ENCODE data around the gene AADAT. TPM values are rescaled to one million over a fixed set of nuclear protein-coding genes. Genes with fewer than 3 reads are reported as not detected.
"Not testable (repeated sequence)": the region's sequence is repeated elsewhere in the genome, so short reads cannot be mapped to it uniquely, and the experiment has no call there.

AADAT gene
- total RNA-seq: 1.6 TPM
- long read RNA-seq, partial matches to known transcripts: 0 of 1 reads
- long read RNA-seq, other reads (novel, unspliced or antisense): 1 of 1 reads

DNA sequence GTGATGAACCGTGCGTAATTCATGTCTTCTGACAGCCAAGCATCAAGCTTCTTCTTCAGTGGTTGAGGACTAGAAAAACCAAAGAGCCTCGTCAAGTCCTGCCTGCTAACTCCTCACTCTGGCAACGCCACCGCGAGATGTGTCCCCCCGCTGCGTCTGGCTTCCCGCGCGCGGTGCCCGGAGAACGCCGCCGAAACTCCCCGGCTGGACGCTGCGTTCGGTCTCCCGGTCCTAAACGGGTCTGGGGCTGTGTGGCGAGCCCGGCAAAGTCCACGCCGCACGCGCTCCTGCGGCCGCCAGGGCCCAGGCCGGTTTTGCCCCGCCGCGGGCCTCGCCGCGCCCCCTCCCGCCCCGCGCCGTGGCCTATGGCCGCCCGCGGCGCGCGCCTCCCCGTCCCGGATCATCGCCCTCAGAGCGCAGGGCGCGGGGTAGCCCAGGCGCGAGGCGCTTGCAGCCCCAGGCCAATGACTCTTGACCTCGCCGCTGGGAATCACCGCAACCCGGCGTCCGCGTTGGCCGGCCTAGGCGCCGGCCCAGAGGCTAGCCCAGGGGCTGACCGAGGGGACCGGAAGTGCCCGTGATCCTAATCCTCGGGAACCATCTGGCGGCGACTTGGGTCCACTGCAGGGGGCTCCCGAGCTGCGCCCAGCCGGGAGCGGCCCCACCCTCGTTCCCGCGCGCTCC is at the start of gene AADAT:
TSS of gene AADAT (minus strand) at position 289 of the 684 bp plus-strand sequence. CDS start at position 23, 266 bp downstream.
- intact Hi-C loops (cut with DNase I): no loop called here
- ATAC-seq (ENCODE audit: poor library complexity) (peak; percentile 98), DNase-seq (peak; percentile 84)

DNA sequence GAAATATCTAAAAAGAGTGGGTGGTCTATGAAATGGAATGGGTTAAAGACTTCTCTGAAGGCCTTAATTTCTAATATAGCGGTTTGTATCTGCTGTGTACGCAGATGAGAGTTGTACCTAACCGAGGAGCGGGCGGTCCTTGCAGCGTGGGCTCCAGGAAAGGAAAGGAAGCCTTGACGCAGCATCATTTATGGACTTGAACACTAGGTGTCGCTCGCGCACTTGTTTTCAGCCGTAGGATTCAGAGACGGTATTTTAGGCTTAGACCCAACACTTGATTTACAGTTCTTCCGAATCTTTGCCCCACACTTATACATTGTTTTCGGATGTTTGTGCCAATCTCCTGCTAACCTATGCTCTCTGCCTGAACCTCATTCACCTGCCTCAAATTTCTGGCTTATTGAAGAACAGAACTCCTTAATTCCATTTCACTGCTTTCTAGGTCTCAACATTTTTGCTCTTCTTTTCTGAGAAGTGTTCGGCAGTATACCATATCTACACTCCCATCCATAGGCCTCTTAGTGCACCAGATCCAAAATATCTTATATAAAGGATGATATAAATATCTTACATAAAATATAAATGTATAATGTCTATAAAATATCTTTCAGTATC is 48.9 kb upstream of the AADAT start:
- DNase-seq: peak; percentile 69
- intact Hi-C loops (cut with DNase I): no loop called here
- ATAC-seq (ENCODE audit: poor library complexity): peak; percentile 80

GRCh38 chr4:170137927-170138326 is 48.2 kb upstream of the AADAT start:
- intact Hi-C loops (cut with DNase I): no loop called here
- ATAC-seq (ENCODE audit: poor library complexity) (no peak), DNase-seq (no peak)

DNA sequence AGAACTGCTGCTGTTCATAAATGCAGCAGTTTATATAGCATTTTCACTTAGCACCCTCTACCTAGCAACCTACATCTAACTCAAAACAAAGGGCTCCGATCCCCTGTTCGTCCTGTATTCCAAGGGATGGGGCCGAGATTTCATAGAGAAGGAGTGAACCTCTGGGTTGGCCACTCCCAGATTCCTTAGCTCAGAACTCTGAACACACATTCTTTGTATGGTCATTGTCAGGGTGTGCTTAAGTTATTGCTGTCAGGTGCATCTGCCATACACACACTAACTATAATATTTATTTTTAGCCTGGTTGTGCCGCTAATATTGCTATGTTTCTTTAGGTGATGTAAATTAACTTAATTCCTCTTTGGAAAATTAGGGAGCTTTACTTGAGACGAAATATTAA is 47.7 kb upstream of the AADAT start:
- ATAC-seq (ENCODE audit: poor library complexity): no peak
- intact Hi-C loops (cut with DNase I): no loop called here
- DNase-seq: no peak

- no peak for DNase-seq
- no peak for ATAC-seq (ENCODE audit: poor library complexity)
- intact Hi-C loops (cut with DNase I): no loop called here
Measured at GRCh38 chr4:170134821-170135220, 45.1 kb upstream of the AADAT start.

GRCh38 chr4:170128219-170128804 is 38.6 kb upstream of the AADAT start:
- ATAC-seq (ENCODE audit: poor library complexity) (no peak), DNase-seq (no peak)
- intact Hi-C loops (cut with DNase I): no loop called here

GRCh38 chr4:170127758-170128157 is 38.0 kb upstream of the AADAT start:
- DNase-seq (no peak), ATAC-seq (ENCODE audit: poor library complexity) (no peak)
- intact Hi-C loops (cut with DNase I): no loop called here

GRCh38 chr4:170124406-170124805 is 34.6 kb upstream of the AADAT start:
- intact Hi-C loops (cut with DNase I): no loop called here
- DNase-seq: no peak
- ATAC-seq (ENCODE audit: poor library complexity): no peak

GRCh38 chr4:170122252-170122651 is 32.5 kb upstream of the AADAT start:
- ATAC-seq (ENCODE audit: poor library complexity) (no peak), DNase-seq (no peak)
- intact Hi-C loops (cut with DNase I): no loop called here

DNA sequence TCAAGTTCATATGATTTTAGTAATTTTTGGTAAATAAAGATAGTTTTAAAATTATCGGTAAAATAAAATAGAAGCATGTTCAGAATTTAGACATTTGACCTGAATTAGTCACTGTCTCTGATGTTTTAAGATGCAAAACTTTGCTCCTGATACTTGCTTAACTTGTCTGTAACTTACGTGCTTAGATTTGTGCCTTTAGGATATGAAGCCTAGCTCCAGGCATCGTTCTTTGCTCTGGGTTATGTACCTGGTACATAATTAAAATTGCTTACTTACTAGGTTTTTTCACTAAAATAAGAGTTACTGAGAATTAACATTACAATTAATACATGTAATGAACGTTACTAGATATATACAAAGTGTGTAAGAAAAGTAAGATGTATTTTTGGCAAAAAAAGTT is 24.9 kb upstream of the AADAT start:
- intact Hi-C loops (cut with DNase I): no loop called here
- DNase-seq: no peak
- ATAC-seq (ENCODE audit: poor library complexity): no peak

DNA sequence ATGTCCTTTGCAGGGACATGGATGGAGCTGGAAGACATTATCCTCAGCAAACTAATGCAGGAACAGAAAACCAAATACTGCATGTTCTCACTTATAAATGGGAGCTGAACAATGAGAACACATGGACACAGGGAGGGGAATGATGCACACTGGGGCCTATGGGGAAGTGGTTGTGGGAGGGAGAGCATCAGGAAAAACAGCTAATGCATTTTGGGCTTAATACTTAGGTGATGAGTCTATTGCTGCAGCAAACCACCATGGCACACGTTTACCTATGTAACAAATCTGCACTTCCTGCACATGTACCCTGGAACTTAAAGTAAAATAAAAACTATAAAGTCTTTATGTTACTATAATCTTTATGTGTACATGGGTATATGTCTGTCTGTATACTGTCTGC is 24.4 kb upstream of the AADAT start:
- intact Hi-C loops (cut with DNase I); DNase-seq; ATAC-seq (ENCODE audit: poor library complexity): not testable (repeated sequence)

DNA sequence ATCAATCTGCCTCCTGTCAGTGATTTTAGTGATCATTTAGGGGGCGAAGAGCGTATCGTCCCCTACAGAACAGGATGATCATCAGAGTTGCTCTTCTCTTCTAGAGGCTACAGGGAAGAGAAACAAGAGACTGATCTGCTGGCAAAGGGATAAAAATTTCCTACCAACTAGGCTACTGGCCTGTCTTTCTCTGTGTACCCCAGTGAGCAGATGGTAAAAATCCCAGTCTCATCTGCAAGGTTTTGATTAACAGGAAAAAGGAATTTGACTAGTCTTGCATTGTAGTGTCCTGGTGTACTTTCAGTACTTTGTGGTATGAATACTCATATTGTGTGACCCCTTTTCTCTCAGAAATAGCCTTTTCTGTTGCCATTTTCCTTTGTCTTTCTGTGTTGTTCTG is 21.8 kb upstream of the AADAT start:
- DNase-seq: no peak
- intact Hi-C loops (cut with DNase I): no loop called here
- ATAC-seq (ENCODE audit: poor library complexity): no peak

DNA sequence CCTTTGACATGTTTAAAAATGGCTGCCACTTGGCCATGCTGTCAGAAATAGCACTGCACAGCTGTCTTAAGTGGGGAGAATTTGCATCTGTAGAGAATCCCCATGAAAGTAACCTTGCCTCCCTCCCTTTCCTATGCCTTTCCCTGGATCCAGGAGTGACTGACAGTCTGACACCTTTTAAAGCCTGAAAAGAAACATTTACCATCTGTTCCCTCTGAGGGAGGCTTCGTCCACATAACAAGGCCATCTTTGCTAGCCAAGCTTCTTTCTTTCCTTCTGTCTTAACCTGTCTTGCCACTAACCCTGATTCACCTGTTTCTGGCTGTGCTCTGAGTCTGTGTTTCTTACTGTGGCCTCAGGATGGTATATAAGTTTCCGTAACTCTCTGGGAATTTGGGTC is 21.3 kb upstream of the AADAT start:
- ATAC-seq (ENCODE audit: poor library complexity) (no peak), DNase-seq (no peak)
- intact Hi-C loops (cut with DNase I): no loop called here

DNA sequence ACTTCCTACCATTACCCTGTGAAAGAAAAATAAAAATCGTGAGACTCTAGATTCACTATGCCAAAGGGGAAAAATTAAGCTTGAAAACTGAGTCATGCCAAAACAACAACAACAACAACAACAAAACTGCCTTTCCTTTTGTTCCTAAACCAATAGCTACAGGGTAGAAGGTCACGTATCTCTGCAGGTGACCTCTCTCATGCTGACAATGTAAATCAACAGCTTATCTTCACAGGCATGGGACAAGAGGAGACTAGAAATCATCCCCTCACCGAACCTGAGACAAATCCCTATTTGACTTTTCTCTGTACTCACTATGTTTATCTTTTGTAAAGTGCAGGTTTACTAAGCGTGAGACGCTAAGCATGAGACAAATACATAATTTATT is 20.5 kb upstream of the AADAT start:
- ATAC-seq (ENCODE audit: poor library complexity): no peak
- no peak for DNase-seq
- intact Hi-C loops (cut with DNase I): no loop called here

GRCh38 chr4:170109586-170110284 is 20.0 kb upstream of the AADAT start:
- no peak for ATAC-seq (ENCODE audit: poor library complexity)
- intact Hi-C loops (cut with DNase I): no loop called here
- no peak for DNase-seq

- intact Hi-C loops (cut with DNase I): no loop called here
- DNase-seq (no peak), ATAC-seq (ENCODE audit: poor library complexity) (no peak)
Measured at GRCh38 chr4:170106900-170107299, 17.1 kb upstream of the AADAT start.

DNA sequence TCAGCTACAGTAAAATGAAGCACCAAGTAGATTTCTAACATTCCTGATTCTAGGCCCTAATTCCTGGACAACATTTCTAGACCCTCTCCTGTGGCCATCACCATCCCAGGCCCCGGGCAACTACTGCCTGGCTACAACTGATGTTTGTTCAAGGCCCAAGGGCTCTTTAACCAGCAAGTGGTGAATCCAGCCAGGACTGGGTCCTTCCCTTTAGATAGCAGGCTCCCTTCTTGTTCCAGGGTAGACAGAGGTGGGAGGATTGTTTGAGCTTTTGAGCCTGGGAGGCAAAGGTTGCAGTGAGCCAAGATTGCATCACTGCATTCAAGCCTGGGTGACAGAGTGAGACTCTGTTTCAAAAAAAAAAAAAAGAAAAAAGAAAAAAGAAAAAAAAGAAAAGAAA is 12.7 kb upstream of the AADAT start:
- intact Hi-C loops (cut with DNase I): no loop called here
- DNase-seq: no peak
- no peak for ATAC-seq (ENCODE audit: poor library complexity)

- intact Hi-C loops (cut with DNase I); DNase-seq; ATAC-seq (ENCODE audit: poor library complexity): not testable (repeated sequence)
Measured at GRCh38 chr4:170098171-170098570, 8.4 kb upstream of the AADAT start.

GRCh38 chr4:170097681-170098080 is 7.9 kb upstream of the AADAT start:
- intact Hi-C loops (cut with DNase I): no loop called here
- DNase-seq: no peak
- ATAC-seq (ENCODE audit: poor library complexity): no peak
